NCI-H82 (cell line): ENCODE results near the gene WASF3.

Source experiments
- DNase-seq: peaks from one replicate; lab custom pipeline; 2025; lab: John Stamatoyannopoulos, UW

The WASF3 gene

DNA sequence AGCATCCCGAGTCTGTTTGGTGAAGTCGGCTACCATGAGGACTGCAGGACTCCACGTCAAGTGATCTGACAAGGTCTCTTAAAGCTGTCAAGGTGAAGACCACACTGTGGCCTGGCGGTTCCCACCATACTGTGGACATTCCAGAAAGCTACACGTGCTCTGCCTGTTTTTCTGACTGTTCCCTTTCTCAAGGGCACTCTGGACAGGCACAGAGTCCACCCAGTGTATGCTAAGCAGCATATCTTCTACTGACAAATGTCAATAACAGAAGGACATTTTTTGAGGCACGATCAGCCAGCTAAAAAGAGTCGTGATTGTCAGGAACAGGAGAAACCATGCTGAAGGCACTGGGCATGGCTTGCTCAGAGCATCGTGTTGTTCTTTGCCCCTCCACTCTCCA lies 12.8 kb upstream of the WASF3 start:
- peak; percentile 35 for DNase-seq

DNA sequence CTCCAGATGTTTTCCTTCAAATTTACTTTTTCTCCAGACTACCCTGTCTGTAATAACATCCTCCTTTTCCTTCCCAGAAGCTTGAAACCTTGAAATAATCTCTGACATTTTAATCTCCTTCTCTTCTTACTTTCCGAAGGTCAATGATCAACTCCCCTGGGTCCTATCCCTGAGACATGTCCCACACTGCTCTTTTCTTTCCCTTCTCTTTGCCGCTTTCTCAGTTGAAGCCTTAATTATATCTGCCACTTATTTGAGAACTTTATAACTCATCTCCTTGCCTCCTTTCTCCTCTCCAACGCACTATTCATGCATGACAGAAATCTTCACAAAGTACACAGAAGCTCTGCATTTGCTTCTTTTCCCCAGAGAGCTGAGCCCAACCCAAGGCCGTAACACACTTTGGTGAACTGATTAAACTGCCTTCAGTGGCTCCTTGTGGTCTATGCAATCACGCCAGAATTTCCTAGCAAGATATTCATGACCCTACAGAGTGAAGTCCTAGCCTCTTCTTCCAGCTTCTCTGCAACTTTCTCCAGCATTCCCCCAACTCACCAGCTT lies 9.2 kb upstream of the WASF3 start:
- DNase-seq: peak; percentile 29

DNA sequence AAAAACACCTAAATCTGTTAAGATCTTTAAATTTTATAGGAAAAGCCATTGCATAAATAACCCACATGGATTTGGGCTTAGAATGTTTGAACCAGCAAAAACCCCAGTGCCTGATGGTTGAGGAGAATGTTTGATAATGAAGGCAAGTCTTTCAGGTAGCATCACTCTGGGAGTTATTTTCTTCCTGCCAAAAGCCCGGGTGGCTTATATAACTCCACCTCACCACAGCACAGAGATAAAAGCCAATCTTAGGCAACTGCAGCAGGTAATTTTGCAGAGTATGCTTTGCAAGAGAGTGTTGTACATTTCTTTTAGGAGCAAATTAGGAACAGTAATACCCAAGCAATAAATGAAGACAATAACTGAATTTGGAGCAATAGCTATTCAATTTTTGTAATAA lies 7.8 kb upstream of the WASF3 start:
- no peak for DNase-seq

DNA sequence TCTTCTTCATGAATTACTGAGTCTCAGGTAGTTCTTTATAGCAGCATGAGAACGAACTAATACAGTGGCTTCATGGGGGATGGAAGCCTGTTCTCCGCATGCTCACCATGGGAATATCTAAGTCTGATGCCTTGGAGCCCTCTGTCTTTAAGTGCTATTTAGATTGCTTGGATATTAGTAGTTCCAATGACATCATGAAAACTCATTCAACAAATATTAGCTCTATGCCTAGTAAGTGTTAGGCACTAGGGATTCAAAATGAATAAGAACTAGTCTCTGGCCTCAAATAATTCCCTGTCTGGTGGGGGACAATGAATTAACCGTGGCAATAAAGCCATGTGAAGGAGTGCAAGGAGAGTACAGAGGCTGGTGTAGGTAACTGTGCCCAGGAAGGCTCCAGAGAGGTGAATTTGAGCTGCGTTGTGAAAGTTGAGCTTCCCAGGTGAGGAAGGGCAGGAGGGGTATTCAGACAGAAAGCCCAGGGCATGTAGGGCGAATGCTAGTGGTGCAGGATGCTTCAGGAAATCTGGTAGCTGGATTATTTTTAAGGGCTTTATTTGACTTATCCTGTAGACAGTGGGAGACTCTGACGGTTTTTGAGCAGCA lies 6.1 kb upstream of the WASF3 start:
- DNase-seq: no peak

DNA sequence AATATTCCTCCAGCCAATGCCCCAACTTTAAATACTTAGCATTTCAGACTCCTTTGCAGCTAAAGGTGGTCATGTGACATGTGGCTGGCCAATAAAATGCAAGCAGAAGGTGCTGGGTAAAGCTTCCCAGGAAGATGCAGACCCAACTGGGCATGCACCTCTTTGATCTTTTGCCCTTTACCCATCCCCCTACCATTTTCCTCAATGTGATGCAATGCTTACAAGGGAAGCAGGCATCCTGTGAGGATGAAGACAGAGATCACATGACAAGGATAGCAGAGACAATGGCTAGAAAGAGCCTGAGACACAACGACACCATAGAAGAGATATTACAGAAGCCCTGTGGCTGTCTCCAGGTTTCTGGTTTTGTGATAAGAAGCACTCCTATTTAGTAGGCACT lies 2.1 kb upstream of the WASF3 start:
- peak; percentile 78 for DNase-seq

DNA sequence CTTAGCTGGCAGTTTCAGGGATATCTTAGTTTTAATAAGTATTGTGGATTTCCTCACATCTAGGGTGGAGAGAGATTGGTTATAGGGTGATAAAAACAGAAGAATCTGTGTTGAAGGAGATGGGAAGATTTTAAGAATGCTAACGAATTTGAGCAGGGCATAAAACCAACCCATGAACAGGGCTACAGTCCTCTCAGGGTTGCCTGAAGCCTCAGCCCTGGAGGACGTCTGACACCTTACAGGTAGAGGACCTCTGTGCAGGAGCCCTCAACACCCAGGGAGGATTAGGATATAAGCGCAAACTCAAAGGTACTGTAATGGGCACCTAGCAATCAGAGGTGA lies 461 bp upstream of the WASF3 start:
- no peak for DNase-seq

DNA sequence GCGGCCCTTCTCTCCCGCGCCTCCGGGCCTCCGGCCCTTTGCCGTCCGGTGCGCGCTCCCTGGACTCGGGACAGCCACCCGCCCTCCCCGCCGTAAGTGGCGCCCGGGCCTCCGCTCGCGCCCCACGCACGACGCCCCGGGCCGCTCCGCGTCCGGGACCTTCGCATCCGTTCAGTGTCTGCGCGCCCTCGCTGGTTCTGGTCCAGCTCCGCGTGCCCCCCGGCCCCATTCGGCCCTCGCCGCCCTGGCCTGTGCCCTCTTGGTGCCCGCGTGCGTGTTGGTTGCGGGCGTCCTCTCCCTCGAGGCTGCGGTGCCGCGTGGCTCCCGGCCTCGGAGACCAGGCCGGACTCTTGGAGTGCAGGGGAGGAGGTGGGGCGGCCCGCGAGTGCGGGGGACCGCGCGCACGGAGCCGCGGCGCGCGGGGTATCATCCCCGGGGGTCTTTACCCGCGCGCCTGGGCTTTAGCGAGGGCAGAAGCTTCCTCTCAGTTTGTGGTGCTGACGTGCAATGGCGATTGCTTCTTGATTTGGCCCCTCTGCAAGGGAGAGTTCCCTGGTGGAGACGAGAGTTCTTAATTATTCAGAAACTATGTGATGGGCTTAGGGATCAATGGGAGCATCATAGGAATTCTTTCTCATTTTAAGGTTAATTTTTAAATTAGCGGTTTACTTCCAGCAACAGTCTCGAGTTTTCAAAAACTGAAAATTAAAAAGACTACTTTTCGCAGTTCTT lies 757 bp downstream of the WASF3 start:
- peak; percentile 68 for DNase-seq

DNA sequence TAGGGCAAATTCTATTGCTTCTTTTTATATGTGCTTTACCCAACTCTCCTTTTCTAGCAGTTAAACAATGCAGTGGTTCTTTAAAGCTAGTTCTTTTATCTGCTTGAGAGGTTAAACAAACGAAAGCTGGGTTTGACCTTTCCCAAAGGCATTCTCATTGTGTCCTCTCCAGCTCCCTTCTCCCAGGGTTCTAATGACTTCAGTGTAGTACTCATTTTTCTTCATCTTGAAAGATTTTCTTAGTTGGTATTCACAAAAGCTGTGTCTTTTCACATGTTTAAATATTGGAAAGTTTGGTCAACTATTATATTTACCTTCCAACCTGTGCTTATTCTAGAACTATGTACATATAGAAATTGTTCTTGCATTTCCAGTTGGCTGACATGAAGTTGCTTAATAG lies 1.5 kb downstream of the WASF3 start:
- peak; percentile 59 for DNase-seq

DNA sequence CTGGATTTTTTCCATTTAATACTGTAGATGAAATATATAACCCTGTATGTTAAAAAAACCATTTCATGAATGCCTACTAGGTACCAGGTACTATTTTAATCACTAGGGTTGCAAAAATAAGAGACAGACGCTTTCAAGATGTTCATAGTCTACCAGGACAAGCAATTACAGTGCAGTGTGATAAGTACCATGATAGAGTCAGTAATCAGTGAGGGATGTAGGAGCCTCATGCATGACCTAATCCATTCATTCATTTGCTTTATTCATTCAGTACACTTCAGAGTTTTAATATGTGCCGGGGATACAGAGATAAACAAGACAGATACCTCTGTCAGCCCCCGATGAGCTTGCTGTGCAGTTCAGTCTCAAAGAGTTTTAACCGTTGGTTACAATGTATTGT lies 3.0 kb downstream of the WASF3 start:
- peak; percentile 62 for DNase-seq

DNA sequence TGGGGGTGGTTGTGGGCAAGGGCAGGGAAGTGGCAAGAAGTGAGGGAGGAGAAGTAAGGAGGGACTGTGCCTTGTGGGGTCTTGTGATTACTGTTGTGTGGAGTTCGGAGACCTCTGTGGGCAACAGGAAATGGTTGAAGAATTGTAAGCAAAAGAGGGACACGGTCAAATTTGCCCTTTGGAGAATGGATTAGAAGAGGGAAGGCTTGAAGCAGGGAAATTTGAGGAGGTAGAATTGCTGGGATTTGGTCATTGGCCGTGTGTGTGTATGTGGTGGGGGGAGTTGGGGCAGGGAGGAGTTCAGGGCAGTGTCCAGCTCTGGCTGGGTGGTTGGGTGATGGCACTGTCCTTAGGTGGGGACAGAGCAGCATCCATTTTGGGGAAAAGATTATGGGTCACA lies 3.6 kb downstream of the WASF3 start:
- DNase-seq: no peak

DNA sequence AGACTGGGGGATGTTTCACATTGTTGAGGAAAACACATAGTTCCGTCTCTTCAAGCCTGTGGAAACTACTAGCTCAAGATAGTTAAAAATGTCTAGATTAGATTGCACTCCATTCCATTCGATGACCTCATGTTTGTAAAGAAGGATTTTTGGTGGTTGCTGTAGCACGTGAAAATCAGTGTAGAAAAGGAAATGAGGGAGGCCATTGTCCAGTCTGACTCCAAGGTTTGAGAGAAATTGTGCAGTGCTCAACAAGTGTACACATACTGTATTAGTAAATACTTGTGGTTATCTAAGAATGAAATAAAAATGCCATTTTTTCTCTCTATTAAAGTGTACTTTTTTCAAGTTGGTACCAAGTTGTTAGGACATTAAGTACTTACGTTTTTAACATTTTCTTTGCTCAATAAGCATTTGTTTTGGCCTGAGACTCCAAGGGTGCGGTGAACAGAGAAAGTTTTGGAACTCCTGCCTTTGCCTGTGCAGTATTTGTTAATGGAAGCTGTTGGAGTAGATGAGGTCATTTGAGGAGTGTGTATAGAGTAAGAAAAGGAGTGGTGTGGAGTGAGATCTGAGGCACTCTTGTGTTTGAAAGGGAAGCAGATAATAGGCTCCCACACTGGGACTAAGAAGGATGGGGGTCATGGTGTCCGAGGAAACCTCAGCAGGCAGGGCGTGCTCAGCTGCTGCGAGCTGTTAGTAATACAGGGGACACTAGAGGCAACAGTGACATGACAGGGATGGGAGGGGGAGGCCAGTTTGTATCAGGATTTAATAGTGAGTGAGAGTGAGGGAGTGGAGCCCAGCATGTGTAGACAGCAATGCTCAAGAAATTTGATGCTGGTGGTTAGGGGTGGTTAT lies 4.4 kb downstream of the WASF3 start:
- peak; percentile 77 for DNase-seq

DNA sequence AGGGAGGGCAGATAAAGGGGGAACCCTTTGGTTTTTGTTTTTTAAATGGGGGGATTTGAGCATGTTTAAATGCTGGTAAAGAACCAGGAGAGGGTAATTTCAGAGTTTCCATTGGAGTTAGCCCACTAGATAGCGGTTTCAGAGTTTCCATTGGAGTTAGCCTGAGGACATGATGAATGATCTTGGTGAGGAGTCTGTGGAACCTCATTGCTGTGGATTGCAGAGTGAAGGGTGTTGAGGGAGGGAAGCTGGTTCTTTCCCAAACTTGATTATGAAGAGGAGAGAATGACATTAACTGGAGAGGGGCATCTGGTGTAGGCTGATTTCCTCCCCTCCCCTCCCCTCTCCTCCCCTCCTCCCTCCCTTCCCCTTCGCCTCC lies 5.0 kb downstream of the WASF3 start:
- DNase-seq: peak; percentile 80

DNA sequence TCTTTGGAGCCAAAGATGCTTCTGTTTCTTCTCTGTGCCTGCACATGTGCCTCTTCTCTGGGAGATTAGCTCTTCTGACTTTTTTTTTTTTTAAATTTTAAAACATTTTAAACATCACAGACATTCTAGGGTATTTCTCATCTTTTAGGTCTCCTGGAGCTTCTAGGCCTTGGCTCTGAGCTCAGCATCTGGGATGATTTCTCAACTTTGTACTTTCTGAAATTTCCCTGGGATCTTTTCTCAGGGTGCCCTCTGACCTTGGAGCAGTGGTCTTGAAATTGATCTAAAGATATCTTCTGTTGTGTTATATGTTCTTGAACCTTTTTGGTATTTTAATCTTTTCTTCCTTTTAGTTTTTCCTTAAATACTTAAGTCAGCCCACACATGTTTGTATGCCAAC lies 6.2 kb downstream of the WASF3 start:
- DNase-seq: no peak

DNA sequence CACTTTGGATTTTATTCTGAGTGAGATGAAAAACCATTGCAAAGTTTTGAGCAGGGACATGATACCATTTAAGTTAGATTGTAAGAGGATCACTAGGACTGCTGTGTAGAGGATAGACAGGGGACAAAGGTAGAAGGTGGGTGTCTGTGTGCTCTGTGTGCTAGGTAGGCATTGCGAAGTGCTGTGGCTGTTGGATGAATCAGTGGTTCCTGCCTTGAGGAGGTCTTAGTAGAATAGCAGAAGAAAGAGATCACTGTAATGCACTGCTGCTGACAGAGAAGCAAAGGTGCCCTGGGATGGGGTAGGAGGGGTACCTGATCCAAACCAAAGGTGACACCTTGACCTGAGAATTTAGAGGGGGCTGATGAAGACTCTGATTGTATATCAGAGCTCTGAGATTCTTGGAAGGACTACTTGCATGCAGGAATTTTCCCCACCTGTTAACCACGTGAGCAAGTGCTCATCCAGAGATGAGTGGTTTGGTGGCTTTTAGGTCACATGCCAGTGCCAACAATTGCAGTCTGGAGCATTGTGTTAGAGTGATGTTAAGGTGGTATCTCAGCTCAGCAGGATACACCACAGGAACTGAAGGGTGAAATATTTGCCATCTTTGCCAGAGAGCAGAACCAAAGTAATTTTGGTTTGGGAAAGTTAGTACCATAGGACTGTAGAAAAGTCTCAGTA lies 10.8 kb downstream of the WASF3 start:
- DNase-seq: no peak

DNA sequence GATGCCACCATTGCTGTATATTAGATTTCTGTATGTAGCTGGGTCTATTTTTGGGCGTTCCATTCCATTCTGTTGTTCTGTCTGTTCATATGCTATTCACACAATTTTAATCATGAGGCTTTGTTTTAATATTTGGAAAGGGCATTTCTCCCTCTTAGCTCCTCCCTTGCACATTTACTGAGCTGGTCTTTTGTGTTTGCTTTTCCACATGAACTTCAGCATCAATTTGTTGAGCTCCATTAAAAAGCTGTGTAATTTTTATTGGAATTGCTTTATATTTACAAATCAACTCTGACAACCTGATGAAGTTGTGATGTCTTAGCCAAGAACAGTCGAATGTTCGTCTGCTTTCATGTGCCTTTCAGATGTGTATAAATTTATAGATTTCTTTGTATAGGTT lies 14.0 kb downstream of the WASF3 start:
- no peak for DNase-seq

DNA sequence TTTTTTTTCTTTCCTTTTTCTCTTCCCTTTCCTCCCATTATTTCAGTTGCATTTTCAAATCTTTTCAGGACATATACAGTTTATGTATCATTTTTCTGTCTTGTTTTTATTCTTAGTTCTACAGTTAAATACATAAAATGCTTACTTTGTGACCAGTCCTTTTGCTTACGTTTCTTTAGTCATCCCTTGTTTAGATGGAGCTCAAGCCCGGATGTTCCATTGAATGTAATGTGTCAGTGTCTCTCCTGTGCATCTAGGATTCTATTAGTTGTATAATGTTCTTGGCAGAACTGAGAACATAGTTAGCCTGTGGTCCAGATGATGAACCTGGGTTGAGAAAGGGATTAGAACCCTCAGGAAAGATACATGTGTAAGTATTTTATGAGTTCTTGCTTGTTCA lies 17.8 kb downstream of the WASF3 start:
- DNase-seq: no peak

DNA sequence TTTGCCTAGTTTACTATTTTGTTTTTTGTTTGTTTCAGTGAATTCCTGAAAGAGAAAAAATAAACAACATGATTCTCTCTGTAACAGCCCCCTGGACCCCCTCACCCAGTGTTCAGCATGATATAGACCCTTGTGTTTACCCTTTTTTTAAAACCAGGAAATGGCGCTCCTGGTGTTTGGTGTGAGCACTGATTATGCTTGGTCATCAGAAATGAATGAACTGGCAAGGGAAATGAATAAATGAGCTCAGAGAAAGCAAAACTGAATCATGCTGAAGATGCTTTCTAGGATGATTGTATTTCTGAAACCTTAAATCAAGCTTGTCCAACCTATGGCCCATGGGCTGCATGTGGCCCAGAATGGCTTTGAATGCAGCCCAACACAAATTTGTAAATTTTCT lies 22.1 kb downstream of the WASF3 start:
- no peak for DNase-seq

DNA sequence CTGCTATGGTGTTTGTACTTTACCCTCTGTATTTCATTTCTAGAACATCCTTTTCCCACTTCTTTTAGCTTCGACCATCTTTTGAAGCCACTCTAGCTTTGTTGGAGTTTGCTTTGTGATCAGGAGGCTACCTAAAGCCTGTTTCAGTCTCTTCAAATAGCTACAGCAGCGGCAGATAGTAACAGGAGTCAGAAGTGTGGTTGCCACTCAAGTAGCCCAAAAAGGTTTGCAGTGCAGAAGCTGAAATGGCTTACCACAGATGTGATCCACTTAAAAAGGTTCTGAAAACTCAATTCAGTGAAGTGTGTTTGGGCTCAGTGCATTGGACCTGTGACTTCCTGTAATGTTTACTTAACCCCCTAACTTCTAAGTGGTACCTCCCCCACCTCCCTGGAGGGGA lies 26.2 kb downstream of the WASF3 start:
- peak; percentile 77 for DNase-seq

DNA sequence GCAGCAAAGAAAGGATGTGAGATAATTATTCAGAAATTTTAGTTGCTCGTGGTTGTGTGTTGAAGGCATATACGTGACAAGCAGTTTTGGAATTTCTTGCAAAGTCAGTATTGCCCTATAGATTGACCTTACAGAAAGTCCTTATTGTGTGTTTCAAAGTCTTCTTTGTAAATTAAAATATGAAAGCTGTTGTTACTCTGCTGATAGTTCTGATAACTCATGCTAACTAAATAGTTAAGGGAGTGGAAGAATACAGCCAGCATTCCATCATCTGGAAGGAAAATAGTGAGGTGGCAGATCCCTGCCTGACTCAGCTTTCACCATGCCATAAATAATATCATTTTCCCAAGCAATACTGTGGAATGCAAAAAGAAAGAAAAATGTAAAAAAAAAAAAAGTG lies 27.2 kb downstream of the WASF3 start:
- DNase-seq: no peak

DNA sequence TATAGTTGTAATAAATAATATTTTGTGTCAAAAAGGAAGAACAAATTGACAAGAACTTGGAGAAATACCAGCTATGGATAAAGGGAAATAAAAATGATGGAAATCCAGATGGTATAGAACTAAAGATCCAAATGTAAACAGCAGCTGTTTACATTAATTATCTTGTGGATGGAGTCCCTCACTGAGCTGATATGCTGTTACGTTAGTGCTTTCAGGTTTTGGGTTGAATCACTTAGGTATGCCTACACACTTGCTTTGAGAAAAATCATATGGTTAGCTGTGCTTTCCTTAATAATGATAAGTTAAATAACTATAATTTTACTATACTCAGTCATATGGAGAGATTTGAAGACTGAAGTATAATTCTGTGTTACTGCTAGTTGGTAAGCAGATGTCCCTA lies 27.7 kb downstream of the WASF3 start:
- peak; percentile 69 for DNase-seq

DNA sequence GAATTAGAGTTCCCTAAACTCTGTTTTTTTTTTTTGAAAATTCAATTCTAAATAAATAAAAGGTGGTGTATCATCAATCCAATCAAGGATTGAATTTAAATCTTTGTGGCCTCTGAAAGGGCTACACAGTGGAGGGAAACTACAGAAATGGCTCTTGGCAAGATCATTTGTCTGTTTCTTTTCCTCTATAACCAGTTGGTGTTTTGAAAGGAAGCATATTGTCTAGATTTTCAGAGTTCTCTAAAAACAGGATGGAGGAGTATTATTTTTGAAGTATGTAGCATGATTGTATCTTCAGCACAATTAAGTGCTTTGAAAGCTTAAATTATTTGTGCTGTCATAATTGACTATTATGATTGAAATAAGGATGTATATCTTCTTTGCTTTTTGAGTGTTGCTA lies 29.8 kb downstream of the WASF3 start:
- DNase-seq: no peak

DNA sequence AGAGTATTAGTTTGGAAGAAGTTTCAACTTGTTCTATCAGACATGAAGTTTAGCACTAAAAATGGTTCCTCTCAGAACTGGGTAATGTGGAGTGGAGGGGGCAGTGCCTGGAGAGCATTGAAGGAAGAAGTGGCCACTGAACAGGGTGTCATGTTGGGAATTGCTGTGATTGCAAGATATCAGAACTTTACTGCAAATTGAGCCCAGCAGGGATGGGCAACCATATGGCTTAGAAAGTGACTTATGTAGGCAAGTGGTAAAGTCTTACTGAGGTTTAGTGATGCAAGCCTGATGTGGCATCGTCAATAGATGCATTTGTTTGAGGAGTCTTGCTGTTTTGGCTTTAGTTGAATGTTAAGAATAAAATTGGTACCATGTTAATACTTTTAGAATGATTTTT lies 31.7 kb downstream of the WASF3 start:
- DNase-seq: peak; percentile 26
